AG09319 (cell line): ENCODE measurements around the gene GNG14.
"Not testable (repeated sequence)": the region's sequence is repeated elsewhere in the genome, so short reads cannot be mapped to it uniquely, and the experiment has no call there.

Source experiments
- DNase-seq: peaks from one replicate; pipeline ENCODE4 v3.0.0-alpha.2; 2010; ENCODE audit warnings: low read depth; ENCODE audit errors: extremely low read depth
- TF ChIP-seq, protein P1 (sequence below): IDR thresholded peaks from 2 replicates; pipeline ENCODE4 v1.5.1; 2011; ENCODE audit warnings: low read depth, mild to moderate bottlenecking, inconsistent platforms, low read length, moderate library complexity

Gene GNG14

DNA sequence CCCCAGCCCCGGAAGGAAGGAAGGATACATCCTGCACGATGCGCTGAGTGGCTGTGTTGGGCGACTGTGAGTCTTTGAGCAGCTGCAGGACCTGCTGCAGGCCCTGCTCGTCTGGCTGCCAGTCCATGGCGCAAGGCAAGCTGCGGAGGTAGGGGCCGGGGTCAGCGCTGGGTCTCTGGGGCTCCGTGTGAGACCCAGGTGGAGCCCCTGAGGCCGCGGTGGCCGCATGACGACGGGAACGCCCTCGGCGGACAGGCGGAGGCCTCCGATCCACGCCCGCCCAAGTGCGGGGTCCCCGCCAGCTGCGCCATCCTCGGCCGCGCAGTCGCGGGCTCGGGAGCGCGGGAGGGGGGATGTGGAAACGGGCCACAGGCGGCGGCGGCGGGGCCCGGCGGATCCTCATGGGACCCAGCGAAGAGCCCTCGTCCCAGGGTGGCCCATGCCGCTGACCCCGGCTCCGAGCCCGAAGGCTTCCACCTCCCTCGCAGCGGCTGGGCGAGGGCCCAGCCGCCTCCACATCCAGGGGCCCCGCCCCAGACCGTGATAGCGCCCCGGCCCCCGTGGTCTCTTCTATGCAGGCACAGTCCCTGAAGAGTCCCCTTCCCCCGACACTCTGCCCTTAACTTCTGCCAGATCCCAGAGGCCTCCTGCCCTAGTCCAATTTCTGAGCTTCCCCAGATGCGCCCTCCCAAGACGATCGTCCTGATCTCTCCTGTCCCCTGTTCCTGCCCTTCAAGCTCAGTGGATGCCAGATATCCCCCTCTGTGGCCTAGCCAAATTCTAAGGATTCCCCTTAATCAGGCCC, 33.3 kb downstream of the GNG14 start:
- TF ChIP-seq, protein P1, sequence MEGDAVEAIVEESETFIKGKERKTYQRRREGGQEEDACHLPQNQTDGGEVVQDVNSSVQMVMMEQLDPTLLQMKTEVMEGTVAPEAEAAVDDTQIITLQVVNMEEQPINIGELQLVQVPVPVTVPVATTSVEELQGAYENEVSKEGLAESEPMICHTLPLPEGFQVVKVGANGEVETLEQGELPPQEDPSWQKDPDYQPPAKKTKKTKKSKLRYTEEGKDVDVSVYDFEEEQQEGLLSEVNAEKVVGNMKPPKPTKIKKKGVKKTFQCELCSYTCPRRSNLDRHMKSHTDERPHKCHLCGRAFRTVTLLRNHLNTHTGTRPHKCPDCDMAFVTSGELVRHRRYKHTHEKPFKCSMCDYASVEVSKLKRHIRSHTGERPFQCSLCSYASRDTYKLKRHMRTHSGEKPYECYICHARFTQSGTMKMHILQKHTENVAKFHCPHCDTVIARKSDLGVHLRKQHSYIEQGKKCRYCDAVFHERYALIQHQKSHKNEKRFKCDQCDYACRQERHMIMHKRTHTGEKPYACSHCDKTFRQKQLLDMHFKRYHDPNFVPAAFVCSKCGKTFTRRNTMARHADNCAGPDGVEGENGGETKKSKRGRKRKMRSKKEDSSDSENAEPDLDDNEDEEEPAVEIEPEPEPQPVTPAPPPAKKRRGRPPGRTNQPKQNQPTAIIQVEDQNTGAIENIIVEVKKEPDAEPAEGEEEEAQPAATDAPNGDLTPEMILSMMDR: no peak
- DNase-seq: no peak

DNA sequence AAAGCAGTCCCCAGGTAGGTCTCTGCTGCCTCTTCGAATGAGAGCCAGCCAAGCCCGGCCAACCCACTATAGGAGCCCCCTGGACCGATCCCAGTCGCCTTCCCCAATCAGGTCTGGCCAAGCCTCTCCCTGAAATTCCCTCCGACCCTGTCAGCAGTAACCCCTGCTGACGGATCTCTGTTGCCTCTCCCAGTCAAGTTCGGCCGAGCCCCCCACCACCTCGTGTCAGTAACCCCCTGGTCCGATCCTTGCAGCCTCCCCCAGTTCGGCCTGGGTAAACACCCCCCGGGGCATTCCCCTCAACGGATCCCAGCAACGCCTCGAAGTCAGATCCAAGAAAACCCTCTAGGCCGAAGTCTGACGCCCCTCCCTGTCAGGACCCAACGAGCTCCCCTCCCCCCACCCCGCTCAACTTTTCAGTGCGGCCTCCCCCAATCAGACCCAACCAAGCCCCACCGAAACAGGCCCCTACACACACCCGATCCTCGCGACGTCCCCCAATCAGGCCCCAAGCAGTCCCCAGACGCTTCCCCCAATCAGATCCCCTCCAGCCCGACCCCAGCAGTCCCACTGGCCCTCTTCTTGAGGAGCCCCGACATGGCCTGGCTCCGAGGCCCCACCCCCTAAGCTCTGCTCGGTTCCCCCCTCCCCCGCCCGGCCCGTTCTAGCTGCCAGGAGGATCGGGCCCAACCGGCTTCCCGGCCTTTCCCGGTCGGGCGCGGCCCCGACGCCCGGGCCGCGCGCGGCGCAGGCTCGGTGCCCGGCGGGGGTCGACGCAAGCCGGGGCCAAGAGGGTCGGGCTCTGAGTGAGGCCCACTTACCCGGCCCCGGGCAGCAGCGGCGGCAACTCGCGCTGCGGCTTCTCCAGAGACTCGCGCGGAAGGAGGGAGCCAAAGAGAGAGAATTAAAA, 34.1 kb downstream of the GNG14 start:
- DNase-seq: peak; percentile 43

DNA sequence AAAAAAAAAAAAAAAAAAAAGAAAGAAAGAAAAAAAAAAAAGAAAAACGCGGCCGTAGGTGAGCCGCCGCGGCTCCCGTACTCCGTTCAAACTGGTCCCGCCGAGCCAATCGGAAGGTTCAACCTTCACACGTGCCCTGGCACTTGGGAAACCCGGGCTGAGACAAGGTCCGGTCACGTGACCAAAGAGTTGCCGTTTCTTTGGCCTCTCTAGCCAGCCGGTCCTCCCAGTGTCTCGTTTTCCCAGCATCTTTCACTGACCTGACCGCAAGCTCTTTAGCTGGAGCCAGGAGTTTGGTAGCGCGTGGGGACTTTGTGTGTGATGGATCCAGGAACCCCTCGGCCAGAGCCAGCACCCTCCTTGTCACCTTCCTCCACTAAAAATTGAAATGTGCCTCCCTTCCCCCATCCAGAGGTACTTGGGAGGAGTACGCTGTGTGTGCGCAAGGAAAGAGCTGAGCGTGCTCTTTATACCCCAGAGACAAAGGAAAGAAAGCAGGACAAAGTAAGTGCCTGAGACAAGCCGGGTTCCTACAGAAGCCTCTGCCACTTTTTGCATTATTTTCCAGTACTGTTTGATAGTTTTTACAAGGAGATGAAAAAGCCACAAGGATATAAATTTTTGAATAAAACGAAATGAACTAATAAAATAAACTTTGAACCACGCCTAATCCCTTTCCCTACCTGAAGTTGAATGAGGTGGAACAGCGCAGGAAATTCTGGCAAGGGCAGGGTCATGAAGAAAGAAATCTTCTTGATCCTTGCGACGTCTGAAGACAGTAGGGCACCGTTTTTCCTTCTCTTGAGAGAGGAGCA, 35.0 kb downstream of the GNG14 start:
- TF ChIP-seq, protein P1: no peak
- DNase-seq: peak; percentile 97

More for the DNA sequence above, 34.1 kb downstream of the GNG14 start:
- TF ChIP-seq, protein P1: no peak

DNA sequence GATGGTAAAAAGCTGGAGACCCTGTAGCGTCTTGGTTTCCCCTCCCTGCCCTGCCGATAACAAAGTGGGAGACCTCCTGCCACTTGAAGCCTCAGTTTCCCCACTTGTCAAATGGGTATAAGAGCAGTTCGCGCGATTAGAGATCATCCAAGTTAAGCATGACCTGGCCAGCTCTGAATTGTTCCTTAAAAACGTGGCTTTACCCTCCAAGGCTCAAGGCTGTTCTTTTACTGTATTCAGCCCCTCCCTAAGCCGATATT, 35.5 kb downstream of the GNG14 start:
- TF ChIP-seq, protein P1: no peak
- DNase-seq: no peak

DNA sequence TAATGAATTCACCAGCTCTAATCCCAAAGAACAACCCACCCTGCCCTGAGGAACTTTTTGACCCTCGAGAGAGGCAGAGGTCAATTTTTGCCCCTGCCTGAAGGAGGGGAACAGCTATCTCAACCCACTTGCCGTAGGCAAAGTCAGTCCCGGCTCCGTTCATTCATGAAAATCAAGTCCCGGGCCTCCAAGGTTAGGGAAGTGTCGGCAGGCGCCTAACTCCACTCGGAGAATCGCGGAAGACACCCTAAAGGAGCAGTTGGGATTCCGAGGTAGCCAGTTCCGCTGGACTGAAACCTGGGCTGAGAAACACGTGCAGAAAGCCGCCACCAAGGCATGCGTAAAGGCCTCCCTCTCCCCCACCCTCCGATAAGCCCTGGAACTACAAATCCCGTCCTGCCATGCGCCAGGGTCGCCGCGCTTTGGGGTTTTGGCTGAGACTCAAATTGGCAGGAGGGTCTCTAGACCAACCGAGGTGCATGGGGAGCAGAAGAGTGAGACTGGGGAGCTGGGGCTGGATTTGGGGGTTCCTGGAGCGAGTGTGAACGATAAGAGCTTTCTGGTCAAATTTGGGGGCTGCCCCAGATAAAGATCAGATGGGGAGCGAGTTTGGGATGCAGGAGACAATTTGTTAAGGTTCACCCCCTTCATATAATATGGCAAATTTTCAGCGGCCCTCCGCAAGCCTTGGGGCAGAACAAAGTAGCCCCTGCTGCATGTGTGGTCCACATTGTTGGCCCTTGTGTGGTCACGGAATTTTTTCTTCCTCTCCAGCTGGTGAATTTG, 36.0 kb downstream of the GNG14 start, which contains the start of gene TNPO2:
TNPO2 (minus strand) TSS at position 292 of the 786 bp plus-strand sequence. CDS start 2,955 bp downstream, outside the sequence.
- TF ChIP-seq, protein P1: no peak
- DNase-seq: no peak

DNA sequence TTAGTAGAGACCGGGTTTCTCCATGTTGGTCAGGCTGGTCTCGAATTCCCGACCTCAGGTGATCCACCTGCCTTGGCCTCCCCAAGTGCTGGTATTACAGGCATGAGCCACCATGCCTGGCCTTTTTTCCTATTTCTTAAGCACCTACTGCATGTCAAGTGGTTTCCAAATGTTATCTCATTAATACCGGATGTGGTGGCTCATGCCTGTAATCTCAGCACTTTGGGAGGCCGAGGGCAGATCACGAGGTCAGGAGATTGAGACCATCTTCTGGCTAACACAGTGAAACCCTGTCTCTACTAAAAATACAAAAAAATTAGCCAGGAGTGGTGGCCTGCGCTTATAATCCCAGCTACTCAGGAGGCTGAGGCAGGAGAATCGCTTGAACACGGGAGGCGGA, 37.8 kb downstream of the GNG14 start:
- not testable (repeated sequence) for DNase-seq

DNA sequence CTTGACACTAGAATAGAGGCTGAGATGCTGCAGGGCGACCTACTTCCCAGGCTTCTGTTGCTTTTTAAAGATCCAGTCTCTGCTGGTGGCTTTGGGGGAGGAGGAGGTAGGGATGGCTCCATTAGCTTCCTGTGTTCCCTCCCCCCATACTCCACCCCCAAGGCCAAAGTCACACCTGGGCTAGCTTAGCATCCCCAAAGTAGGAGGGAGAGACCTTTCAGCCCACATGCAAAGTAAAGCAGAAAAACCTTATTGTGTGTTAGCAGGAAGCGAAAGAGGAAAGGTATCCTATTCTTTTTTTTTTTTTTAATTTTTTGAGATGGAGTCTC, 39.2 kb downstream of the GNG14 start:
- DNase-seq: no peak
- TF ChIP-seq, protein P1: no peak
